Measurements from ENCODE around the gene AHCYL2. TPM values are rescaled to one million over a fixed set of nuclear protein-coding genes. Genes with fewer than 3 reads are reported as not detected.
"Not testable (repeated sequence)": the region's sequence is repeated elsewhere in the genome, so short reads cannot be mapped to it uniquely, and the experiment has no call there.

AHCYL2 gene
- total RNA-seq, 1 donor from 2014 or later, result 15.5 TPM

GRCh38 chr7:129338450-129338849 is 113.6 kb downstream of the AHCYL2 start:
- H3K9me3 Mint-ChIP-seq, result no peaks in the 10 kb centered on the region
- no peak for DNase-seq (ENCODE audit: low spot score)
- intact Hi-C loops (cut with micrococcal nuclease), result no loop called here
- no peaks in the 10 kb centered on the region for H3K36me3 Mint-ChIP-seq (ENCODE audit: low read depth)
- no peaks in the 10 kb centered on the region for H3K27me3 Mint-ChIP-seq (ENCODE audit: insufficient read depth)
- H3K4me1 Mint-ChIP-seq (ENCODE audit: low read depth), result peaks cover 18% of the 10 kb centered on the region
- no peak overlapping the region for H3K4me3 Mint-ChIP-seq
- no peak overlapping the region for H3K27ac Mint-ChIP-seq

- Mint-ChIP-seq H3K9me3 (no peaks in the 10 kb centered on the region), H3K4me1 (ENCODE audit: low read depth) (peaks cover 42% of the 10 kb centered on the region), H3K36me3 (ENCODE audit: low read depth) (peaks cover 2% of the 10 kb centered on the region), H3K27ac (no peak overlapping the region), H3K4me3 (no peak overlapping the region), H3K27me3 (ENCODE audit: insufficient read depth) (no peaks in the 10 kb centered on the region)
- DNase-seq (ENCODE audit: low spot score), result no peak
- intact Hi-C loops (cut with micrococcal nuclease), result loop anchor here (10.0 kb wide), 1 partner anchor 614 kb away; the partner anchor contains the start of gene UBE2H
These were observed 116.4 kb downstream of the AHCYL2 start for GRCh38 chr7:129341212-129341611.

- intact Hi-C loops (cut with micrococcal nuclease), result loop anchor here (2.0 to 10.0 kb wide), 3 partner anchors 35 to 613 kb away; partner anchors contain the start of gene UBE2H
- H3K4me3 Mint-ChIP-seq, result no peak overlapping the region
- no peak for DNase-seq (ENCODE audit: low spot score)
- H3K27ac Mint-ChIP-seq, result no peak overlapping the region
- H3K36me3 Mint-ChIP-seq (ENCODE audit: low read depth), result peaks cover 2% of the 10 kb centered on the region
- H3K9me3 Mint-ChIP-seq, result no peaks in the 10 kb centered on the region
- H3K4me1 Mint-ChIP-seq (ENCODE audit: low read depth), result peaks cover 42% of the 10 kb centered on the region
- H3K27me3 Mint-ChIP-seq (ENCODE audit: insufficient read depth), result no peaks in the 10 kb centered on the region
These were observed 117.3 kb downstream of the AHCYL2 start for GRCh38 chr7:129341816-129342806.

- intact Hi-C loops (cut with micrococcal nuclease), result loop anchor here (1.0 to 10.0 kb wide), 6 partner anchors 34 to 612 kb away; partner anchors contain the start of gene UBE2H
- Mint-ChIP-seq H3K4me3 (no peak overlapping the region), H3K36me3 (ENCODE audit: low read depth) (peaks cover 2% of the 10 kb centered on the region), H3K9me3 (no peaks in the 10 kb centered on the region), H3K27ac (no peak overlapping the region), H3K27me3 (ENCODE audit: insufficient read depth) (no peaks in the 10 kb centered on the region), H3K4me1 (ENCODE audit: low read depth) (peaks cover 42% of the 10 kb centered on the region)
- no peak for DNase-seq (ENCODE audit: low spot score)
These were observed 118.4 kb downstream of the AHCYL2 start for GRCh38 chr7:129343099-129343700.

GRCh38 chr7:129347330-129347729 is 122.5 kb downstream of the AHCYL2 start:
- Mint-ChIP-seq H3K27ac (no peak overlapping the region), H3K4me3 (no peak overlapping the region), H3K4me1 (ENCODE audit: low read depth) (peaks cover 35% of the 10 kb centered on the region), H3K36me3 (ENCODE audit: low read depth) (peaks cover 2% of the 10 kb centered on the region), H3K9me3 (no peaks in the 10 kb centered on the region), H3K27me3 (ENCODE audit: insufficient read depth) (no peaks in the 10 kb centered on the region)
- no peak for DNase-seq (ENCODE audit: low spot score)
- intact Hi-C loops (cut with micrococcal nuclease), result loop anchor here (10.0 kb wide), 1 partner anchor 607 kb away; the partner anchor contains the start of gene UBE2H

GRCh38 chr7:129348023-129348740 is 123.4 kb downstream of the AHCYL2 start:
- DNase-seq (ENCODE audit: low spot score), result no peak
- no peaks in the 10 kb centered on the region for H3K9me3 Mint-ChIP-seq
- no peak overlapping the region for H3K27ac Mint-ChIP-seq
- no peaks in the 10 kb centered on the region for H3K27me3 Mint-ChIP-seq (ENCODE audit: insufficient read depth)
- no peak overlapping the region for H3K4me3 Mint-ChIP-seq
- H3K4me1 Mint-ChIP-seq (ENCODE audit: low read depth), result peaks cover 32% of the 10 kb centered on the region
- peaks cover 2% of the 10 kb centered on the region for H3K36me3 Mint-ChIP-seq (ENCODE audit: low read depth)
- intact Hi-C loops (cut with micrococcal nuclease), result loop anchor here (10.0 kb wide), 1 partner anchor 607 kb away; the partner anchor contains the start of gene UBE2H

- no peaks in the 10 kb centered on the region for H3K27me3 Mint-ChIP-seq (ENCODE audit: insufficient read depth)
- peaks cover 5% of the 10 kb centered on the region for H3K4me1 Mint-ChIP-seq (ENCODE audit: low read depth)
These were observed 126.5 kb downstream of the AHCYL2 start for GRCh38 chr7:129351320-129351719.

GRCh38 chr7:129353104-129353503 is 128.3 kb downstream of the AHCYL2 start:
- H3K9me3 Mint-ChIP-seq; H3K4me3 Mint-ChIP-seq; H3K36me3 Mint-ChIP-seq (ENCODE audit: low read depth); H3K27ac Mint-ChIP-seq; H3K4me1 Mint-ChIP-seq (ENCODE audit: low read depth); H3K27me3 Mint-ChIP-seq (ENCODE audit: insufficient read depth); intact Hi-C loops (cut with micrococcal nuclease); DNase-seq (ENCODE audit: low spot score): not testable (repeated sequence)

More at GRCh38 chr7:129351320-129351719, 126.5 kb downstream of the AHCYL2 start:
- DNase-seq (ENCODE audit: low spot score), result no peak
- H3K36me3 Mint-ChIP-seq (ENCODE audit: low read depth), result no peaks in the 10 kb centered on the region
- no peak overlapping the region for H3K4me3 Mint-ChIP-seq
- H3K9me3 Mint-ChIP-seq, result no peaks in the 10 kb centered on the region
- H3K27ac Mint-ChIP-seq, result no peak overlapping the region
- intact Hi-C loops (cut with micrococcal nuclease), result no loop called here

- DNase-seq (ENCODE audit: low spot score), result no peak
- Mint-ChIP-seq H3K27me3 (ENCODE audit: insufficient read depth) (no peaks in the 10 kb centered on the region), H3K4me3 (no peak overlapping the region), H3K9me3 (no peaks in the 10 kb centered on the region), H3K27ac (no peak overlapping the region), H3K4me1 (ENCODE audit: low read depth) (peaks cover 5% of the 10 kb centered on the region), H3K36me3 (ENCODE audit: low read depth) (no peaks in the 10 kb centered on the region)
- intact Hi-C loops (cut with micrococcal nuclease), result no loop called here
These were observed 129.8 kb downstream of the AHCYL2 start for GRCh38 chr7:129354428-129355157.

GRCh38 chr7:129356176-129356575 is 131.3 kb downstream of the AHCYL2 start:
- H3K9me3 Mint-ChIP-seq, result no peaks in the 10 kb centered on the region
- H3K4me1 Mint-ChIP-seq (ENCODE audit: low read depth), result peaks cover 3% of the 10 kb centered on the region
- H3K36me3 Mint-ChIP-seq (ENCODE audit: low read depth), result no peaks in the 10 kb centered on the region
- H3K4me3 Mint-ChIP-seq, result no peak overlapping the region
- intact Hi-C loops (cut with micrococcal nuclease), result no loop called here
- no peak for DNase-seq (ENCODE audit: low spot score)
- no peaks in the 10 kb centered on the region for H3K27me3 Mint-ChIP-seq (ENCODE audit: insufficient read depth)
- H3K27ac Mint-ChIP-seq, result no peak overlapping the region

- Mint-ChIP-seq H3K27me3 (ENCODE audit: insufficient read depth) (no peaks in the 10 kb centered on the region), H3K9me3 (no peaks in the 10 kb centered on the region), H3K27ac (no peak overlapping the region), H3K36me3 (ENCODE audit: low read depth) (no peaks in the 10 kb centered on the region), H3K4me3 (no peak overlapping the region), H3K4me1 (ENCODE audit: low read depth) (no peaks in the 10 kb centered on the region)
- DNase-seq (ENCODE audit: low spot score), result no peak
- intact Hi-C loops (cut with micrococcal nuclease), result no loop called here
These were observed 134.3 kb downstream of the AHCYL2 start for GRCh38 chr7:129359176-129359575.

- Mint-ChIP-seq H3K9me3 (no peaks in the 10 kb centered on the region), H3K27me3 (ENCODE audit: insufficient read depth) (no peaks in the 10 kb centered on the region), H3K4me1 (ENCODE audit: low read depth) (no peaks in the 10 kb centered on the region), H3K4me3 (no peak overlapping the region), H3K36me3 (ENCODE audit: low read depth) (no peaks in the 10 kb centered on the region), H3K27ac (no peak overlapping the region)
- intact Hi-C loops (cut with micrococcal nuclease), result loop anchor here (10.0 kb wide), 1 partner anchor 655 kb away; no protein-coding TSS in a partner anchor
- DNase-seq (ENCODE audit: low spot score), result no peak
These were observed 134.8 kb downstream of the AHCYL2 start for GRCh38 chr7:129359638-129360037.
